Bone marrow (tissue), 2 donors: ENCODE measurements around the gene TPGS2.
"Not testable (repeated sequence)": the region's sequence is repeated elsewhere in the genome, so short reads cannot be mapped to it uniquely, and the experiment has no call there.

Experiments used
- DNase-seq, 2 donors: peaks; one replicate each; lab custom pipeline; 2025; lab: John Stamatoyannopoulos, UW

Gene TPGS2

GRCh38 chr18:36828630-36829361 lies at the start of gene TPGS2, which contains the start of gene KIAA1328:
TSS of gene TPGS2 (minus strand) at chr18:36829002. CDS start at chr18:36828767, 235 bp downstream.
TSS of gene KIAA1328 (plus strand) at chr18:36829127. CDS start at chr18:36829139, 12 bp downstream.
- peak; percentile 80 to 87 for DNase-seq

DNA sequence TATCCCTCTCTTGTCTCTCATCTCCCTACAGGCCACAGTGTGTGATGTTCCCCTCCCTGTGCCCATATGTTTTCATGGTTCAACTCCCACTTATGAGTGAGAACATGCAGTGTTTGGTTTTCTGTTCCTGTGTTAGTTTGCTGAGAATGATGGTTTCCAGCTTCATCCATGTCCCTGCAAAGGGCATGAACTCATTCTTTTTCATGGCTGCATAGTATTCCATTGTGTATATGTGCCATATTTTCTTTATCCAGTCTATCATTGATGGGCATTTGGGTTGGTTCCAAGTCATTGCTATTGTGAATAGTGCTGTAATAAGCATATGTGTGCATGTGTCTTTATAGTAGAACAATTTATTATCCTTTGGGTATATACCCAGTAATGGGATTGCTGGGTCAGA lies 45.0 kb upstream of the TPGS2 start:
- DNase-seq, result not testable (repeated sequence)

- DNase-seq, result no peak
Observed at GRCh38 chr18:36872329-36872728, 43.5 kb upstream of the TPGS2 start.

GRCh38 chr18:36871801-36872200 lies 43.0 kb upstream of the TPGS2 start:
- no peak for DNase-seq

DNA sequence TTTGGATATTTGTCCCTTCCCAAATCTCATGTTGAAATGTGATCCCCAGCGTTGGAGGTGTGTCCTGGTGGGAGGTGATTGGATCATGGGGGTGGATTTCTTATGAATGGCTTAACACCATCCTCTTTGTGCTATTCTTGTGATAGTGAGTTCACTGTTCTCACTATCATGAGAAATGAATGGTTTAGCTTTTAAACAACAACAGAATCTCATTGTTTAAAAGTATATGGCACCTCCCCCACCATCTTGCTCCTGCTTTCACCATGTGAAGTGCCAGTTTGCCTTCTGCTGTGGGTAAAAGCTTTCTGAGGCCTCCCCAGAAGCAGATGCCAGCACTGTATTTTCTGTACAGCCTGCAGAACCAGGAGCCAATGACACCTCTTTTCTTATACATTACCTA lies 38.3 kb upstream of the TPGS2 start:
- DNase-seq, result no peak

DNA sequence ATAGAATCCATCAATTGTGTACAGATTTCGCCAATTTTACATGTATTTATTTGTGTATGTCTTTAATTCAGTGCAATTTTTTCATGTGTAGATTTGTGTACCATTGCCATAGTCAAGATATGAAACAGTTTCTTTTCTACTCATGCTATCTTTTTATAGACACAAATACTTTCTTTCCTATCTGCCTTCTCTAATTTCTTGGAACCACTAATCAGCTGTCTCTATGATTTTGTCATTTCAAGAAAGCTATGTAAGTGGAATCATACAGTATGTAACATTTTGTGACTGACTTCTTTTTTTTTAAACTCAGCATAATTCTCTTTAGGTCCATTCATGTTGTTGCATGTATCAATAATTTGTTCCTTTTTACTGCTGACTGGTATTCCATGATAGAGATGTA lies 33.4 kb upstream of the TPGS2 start:
- DNase-seq, result no peak

DNA sequence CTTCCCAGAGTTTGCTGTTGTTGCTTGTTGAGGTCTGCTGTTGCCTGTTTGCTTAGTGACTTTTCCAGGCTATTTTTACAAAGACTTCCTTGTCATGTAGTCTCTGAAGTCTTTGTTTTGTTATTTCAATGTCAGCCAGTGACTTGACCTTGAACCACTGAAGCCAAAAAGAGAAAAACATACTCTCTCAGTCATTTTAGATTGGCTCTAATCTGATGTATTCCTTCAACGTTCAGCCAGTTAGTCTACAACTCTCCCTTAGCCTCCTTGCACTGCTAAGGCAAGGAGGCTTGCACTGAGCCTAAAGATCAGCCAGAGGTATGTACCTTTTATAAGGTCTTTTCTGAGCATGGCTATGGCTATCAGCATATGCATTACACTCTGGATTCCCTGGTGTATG lies 28.0 kb upstream of the TPGS2 start:
- DNase-seq, result no peak

DNA sequence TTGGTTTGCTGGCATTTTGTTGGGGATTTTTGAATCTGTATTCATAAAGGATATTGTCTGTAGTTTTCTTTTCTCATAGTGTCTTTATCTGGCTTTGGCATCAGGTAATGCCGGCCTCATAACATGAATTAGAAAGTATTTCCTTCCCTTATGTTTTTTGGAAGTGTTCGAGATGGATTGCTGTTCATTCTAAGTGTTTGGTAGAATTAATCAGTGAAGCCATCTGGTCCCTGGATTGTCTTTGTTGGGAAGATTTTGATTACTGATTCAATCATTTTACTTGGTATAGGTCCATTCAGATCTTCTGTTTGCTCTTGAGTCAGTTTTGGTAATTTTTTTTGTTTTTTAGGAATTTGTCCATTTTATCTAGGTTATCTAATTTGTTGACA lies 22.4 kb upstream of the TPGS2 start:
- DNase-seq, result no peak

DNA sequence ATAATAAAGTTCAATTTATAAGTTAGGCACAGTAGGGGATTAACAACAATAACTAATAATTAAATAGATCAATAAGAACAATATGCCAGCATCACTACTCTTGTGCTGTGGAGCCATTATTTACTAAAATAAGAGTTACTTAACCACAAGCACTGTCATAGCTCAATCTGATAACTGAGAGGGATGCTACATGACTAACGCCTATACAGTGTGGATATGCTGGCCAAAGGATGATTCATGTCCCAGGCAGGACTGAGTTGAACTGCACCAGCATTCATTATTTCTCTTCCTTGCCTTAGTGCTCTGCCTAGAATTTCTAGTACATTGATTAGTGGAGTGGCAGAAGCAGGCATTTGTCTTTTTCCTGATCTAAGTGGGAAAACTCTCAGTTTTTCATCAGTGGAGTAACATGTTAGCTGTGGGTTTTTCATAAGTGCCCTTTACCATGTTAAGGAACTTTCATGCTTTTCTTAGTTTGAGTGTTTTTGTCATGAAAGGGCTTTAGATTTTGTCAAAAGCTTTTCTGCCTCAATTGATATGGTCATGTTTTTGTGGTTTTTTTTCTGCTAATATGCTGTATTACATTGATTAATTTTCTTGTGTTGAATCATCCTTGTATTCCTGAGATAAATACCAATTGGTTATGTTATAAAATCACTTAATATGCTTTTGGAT lies 21.9 kb upstream of the TPGS2 start:
- DNase-seq, result no peak

- no peak for DNase-seq
Observed at GRCh38 chr18:36849288-36850006, 20.6 kb upstream of the TPGS2 start.

DNA sequence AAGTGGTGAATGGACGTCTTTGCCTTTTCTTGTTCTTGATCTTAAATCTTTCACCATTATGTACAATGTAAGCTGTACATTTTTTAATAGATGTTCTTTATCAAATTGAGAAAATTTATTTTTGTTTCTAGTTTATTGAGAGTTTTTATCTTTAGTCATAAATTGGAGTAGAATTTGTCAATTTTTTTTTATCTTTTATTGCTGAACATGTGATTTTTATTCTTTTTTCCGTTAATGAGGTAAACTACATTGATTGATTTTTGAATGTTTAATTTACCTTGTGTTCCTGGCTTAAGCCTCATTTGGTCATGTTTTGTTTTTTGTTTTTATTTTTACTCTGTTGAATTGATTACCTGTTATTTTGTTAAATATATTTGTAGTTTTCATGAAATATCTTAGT lies 19.8 kb upstream of the TPGS2 start:
- DNase-seq, result no peak

- DNase-seq, result no peak
Observed at GRCh38 chr18:36843784-36844183, 15.0 kb upstream of the TPGS2 start.

DNA sequence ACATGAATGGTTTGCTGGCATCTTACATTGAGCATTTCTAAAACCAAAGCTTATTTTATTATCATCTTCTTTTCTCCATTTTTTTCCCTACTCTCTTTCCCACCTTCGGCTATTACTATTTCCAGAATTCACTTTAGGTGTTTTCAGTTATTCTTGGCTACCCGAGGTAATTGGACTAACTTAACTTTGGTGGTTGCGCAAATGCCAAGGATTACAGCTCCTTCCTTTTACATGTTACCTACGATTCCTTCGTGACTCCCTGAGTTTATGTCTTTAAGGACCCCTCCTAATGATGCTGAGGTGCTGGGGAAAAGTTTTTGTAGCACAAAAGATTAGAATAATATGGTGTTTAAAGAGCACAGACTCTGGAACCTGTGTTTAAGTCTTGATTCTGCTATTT lies 14.4 kb upstream of the TPGS2 start:
- DNase-seq, result no peak

DNA sequence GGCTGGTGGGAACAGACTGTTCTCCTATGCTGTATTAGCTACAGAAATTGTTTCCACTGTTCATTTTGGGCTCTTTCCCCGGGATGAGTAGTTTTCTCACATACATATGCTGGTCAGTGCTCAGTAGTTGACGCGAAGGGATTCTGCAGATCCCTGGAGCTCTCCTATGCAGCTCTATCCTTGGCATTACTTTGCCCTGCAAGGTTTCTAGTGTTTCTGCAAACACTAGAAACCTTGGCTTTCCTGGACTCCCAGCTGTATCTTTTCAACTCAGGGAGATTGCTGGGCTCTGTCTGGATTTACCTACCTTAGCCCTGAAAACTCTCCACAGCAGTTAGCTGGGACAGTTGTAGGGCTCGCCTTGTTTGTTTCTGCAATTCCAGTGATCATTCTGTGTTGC lies 11.0 kb upstream of the TPGS2 start:
- no peak for DNase-seq

GRCh38 chr18:36835927-36836326 lies 7.1 kb upstream of the TPGS2 start:
- DNase-seq, result no peak

- DNase-seq, result no peak
Observed at GRCh38 chr18:36833120-36833519, 4.3 kb upstream of the TPGS2 start.

- no peak for DNase-seq
Observed at GRCh38 chr18:36831139-36831538, 2.3 kb upstream of the TPGS2 start.

GRCh38 chr18:36830158-36830495 lies 1.3 kb upstream of the TPGS2 start:
- DNase-seq, result no peak

DNA sequence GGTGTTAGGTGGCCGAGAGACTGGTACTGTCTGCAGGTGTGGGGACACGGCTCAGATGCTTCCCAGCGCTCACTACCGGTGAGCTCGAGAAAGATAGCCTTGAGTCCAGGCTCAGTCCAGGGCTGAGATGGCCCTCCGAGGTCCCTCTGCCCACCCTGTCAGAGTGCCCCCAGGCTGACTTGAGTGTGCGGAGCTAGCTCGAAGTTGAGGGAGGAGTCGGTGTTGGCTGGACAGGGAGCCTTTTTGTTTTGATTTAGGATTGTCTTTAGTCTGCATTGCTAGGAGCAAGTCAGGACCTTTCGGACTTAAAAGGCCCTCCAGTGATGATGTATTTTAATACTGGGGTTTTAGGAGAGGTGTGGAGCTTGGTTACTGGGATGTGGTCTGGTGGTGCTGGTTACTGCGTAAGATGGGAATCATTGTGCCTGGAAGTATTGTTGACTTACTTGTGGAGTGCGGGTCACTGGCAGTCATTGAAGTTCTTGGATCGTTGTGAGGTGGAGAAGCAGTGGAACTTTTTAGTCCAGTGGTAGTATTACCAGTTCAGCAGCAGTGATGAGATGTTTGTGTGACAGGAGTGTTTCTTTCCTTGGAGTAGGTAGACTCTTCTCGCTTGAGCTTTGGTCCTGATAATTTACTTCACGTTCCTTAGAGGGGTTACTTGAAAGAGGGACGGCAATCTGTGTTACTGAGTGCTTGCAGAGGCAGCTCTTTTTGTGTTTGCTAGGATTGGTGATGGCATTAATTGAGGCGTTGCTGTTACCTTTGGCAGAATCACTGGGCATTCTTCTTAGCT lies 758 bp upstream of the TPGS2 start:
- DNase-seq, result no peak

DNA sequence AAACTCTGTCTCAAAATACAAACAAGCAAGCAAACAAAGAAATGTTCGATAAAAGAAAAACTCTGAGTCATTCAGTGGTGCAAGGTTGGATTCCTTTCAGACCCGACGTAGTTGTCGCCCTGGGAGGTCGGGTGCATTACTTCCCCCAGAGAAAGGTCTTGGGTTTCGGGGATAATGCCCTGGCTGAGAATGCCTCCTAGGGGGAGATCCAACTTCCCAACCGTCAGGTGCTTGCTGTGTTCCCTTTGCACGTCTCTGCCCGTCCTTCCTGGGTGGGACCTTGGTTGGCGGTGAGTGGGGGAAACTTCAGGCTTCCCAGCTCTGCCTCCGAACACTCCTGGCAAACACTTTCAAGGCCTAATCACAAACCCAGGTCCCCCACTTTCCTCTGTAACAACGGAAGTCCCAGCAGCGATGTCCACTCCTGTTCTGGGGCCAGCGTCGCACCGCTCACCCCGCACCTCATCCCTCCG lies 609 bp downstream of the TPGS2 start:
- peak in 1 of 2 donors; percentile 60 for DNase-seq

- no peak for DNase-seq
Observed at GRCh38 chr18:36826556-36826955, 2.2 kb downstream of the TPGS2 start.

DNA sequence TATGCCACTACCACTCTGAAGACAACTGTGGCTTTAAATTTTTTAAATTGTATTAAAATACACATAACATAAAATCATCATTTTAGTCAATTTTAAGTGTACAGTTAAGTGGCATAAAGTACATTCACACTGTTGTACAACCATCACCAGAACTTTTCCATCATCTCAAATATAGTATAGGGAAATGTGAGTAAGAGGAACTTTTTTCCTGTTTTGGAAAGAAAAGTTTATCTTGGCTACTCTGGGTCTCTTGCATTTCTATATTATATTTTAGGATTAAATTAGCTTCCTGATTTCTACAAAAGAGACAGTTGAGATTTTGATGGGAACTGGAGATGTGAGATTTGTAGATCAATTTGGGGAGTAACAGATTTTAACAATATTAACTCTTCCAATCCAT lies 3.3 kb downstream of the TPGS2 start:
- no peak for DNase-seq
